Tibial nerve (tissue), 4 donors: Measurements from ENCODE around the gene FLYWCH2.

Source experiments
- EP300 ChIP-seq, 2 donors: sonication (generic); formaldehyde crosslinking; IDR thresholded peaks; one replicate each; pipeline ENCODE4 v1.6.1; 2017; ENCODE audit warnings: antibody characterized with exemption in 2 of 2, mild to moderate bottlenecking in 1 of 2
- POLR2A ChIP-seq, 2 donors: fragments of 450-650 bp; IDR thresholded peaks; one replicate each; pipeline ENCODE4 v1.6.1; 2017; ENCODE audit warnings: antibody characterized with exemption in 2 of 2, mild to moderate bottlenecking in 2 of 2, moderate library complexity in 2 of 2
- TF ChIP-seq, protein P1 (sequence below), 5 experiments: fragments of 200-600 bp in 3 of 5; fragments of 450-650 bp in 2 of 5; sonication (generic) in 3 of 5; IDR thresholded peaks; one replicate each; pipeline ENCODE4 v1.5.1; 2016 to 2019; ENCODE audit warnings: antibody characterized with exemption in 5 of 5, mild to moderate bottlenecking in 3 of 5, moderate library complexity in 2 of 5

DNA sequence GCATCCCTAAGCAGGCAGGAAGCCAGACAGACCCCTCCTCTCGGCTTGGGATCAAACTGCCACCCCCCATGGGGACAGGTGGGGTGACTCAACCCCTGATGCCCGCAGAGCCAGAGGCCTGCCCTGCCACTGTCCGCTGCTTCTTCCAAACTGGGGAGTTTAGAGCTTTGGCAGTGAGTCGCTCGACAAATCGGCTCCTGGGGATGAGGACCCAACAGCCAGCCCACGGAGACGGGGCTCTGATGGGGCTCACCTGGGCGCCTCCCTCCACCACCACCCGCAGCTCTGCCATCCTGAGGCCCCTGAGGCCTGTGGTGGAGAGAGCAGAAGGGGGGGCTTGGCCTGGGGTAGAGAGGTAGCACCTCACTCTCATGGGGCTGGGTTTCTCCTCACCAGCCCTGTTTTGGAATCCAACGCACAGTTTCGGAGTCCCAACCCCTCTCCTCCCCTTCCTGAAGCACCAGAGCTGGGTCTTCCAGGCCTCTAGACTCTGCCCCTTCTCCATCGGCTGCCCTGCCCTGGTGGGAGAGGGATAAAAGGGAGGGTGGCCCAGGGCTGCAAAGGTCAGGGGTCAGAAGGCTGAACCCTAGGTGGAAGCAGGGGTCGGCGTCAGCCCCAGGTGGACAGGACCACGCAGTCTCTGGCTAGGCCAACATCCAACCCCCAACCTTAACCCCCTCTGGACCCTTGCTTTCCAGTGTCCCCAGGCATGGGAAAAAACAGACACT, 30.8 kb upstream of the FLYWCH2 start:
- TF ChIP-seq, protein P1, sequence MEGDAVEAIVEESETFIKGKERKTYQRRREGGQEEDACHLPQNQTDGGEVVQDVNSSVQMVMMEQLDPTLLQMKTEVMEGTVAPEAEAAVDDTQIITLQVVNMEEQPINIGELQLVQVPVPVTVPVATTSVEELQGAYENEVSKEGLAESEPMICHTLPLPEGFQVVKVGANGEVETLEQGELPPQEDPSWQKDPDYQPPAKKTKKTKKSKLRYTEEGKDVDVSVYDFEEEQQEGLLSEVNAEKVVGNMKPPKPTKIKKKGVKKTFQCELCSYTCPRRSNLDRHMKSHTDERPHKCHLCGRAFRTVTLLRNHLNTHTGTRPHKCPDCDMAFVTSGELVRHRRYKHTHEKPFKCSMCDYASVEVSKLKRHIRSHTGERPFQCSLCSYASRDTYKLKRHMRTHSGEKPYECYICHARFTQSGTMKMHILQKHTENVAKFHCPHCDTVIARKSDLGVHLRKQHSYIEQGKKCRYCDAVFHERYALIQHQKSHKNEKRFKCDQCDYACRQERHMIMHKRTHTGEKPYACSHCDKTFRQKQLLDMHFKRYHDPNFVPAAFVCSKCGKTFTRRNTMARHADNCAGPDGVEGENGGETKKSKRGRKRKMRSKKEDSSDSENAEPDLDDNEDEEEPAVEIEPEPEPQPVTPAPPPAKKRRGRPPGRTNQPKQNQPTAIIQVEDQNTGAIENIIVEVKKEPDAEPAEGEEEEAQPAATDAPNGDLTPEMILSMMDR (IDR thresholded peaks at IDR 0.05): no peak
- TF ChIP-seq POLR2A (IDR thresholded peaks at IDR 0.05) (no peak), EP300 (IDR thresholded peaks at IDR 0.05) (no peak)
